WERI-Rb-1 (cell line): ENCODE measurements around the gene C12orf56.

Experiments used
- DNase-seq: peaks from one replicate; pipeline ENCODE4 v3.0.0-alpha.2; 2020
- H3K27ac ChIP-seq: fragments of 250-450 bp; sonication (Bioruptor Pico); 2 replicates; pipeline ENCODE4 v1.5.1; 2020; ENCODE audit warnings: mild to moderate bottlenecking, moderate library complexity
- H3K27me3 ChIP-seq: fragments of 250-450 bp; sonication (Bioruptor Pico); 2 replicates; pipeline ENCODE4 v1.5.1; 2021; ENCODE audit warnings: mild to moderate bottlenecking, low read depth, moderate library complexity; ENCODE audit not compliant: insufficient read depth, severe bottlenecking
- H3K36me3 ChIP-seq: fragments of 250-450 bp; sonication (Bioruptor Pico); 2 replicates; pipeline ENCODE4 v1.5.1; 2020; ENCODE audit warnings: mild to moderate bottlenecking, moderate library complexity
- H3K4me3 ChIP-seq: 2 replicates; pipeline ENCODE4 v1.5.1; 2011; ENCODE audit warnings: low read depth, mild to moderate bottlenecking, control low read depth, low read length
- H3K9me3 ChIP-seq: fragments of 250-450 bp; sonication (Bioruptor Pico); 2 replicates; pipeline ENCODE4 v1.5.1; 2021; ENCODE audit warnings: mild to moderate bottlenecking, moderate library complexity; ENCODE audit not compliant: severe bottlenecking
- TF ChIP-seq, protein P1 (sequence below): IDR thresholded peaks from 2 replicates; pipeline ENCODE4 v1.5.1; 2011; ENCODE audit warnings: low read depth, mild to moderate bottlenecking, control low read depth, inconsistent platforms, low read length

C12orf56 gene

DNA sequence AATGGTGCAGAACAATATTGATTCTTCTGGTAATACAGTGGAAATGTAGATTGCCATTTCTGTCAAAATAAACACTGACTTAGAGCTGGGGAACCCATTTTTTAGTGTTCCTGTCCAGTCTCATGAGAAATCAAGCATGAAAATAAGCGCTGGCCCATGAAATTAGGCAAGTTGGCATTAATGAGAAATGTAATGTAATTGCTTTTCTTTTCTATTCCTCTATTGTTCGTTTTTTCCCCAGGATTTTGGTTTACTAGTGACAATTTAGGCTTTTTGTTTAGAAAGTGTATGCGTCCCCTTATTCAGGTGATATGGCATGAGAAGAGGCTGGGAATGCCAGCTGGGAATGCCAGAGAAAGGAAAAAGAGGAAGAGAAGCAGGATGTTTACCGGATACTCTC lies 104.0 kb downstream of the C12orf56 start:
- Histone ChIP-seq H3K4me3 (no peak overlapping the region), H3K27ac (no peak overlapping the region), H3K9me3 (no peaks in the 10 kb centered on the region), H3K36me3 (no peaks in the 10 kb centered on the region), H3K27me3 (no peaks in the 10 kb centered on the region)
- TF ChIP-seq, protein P1, sequence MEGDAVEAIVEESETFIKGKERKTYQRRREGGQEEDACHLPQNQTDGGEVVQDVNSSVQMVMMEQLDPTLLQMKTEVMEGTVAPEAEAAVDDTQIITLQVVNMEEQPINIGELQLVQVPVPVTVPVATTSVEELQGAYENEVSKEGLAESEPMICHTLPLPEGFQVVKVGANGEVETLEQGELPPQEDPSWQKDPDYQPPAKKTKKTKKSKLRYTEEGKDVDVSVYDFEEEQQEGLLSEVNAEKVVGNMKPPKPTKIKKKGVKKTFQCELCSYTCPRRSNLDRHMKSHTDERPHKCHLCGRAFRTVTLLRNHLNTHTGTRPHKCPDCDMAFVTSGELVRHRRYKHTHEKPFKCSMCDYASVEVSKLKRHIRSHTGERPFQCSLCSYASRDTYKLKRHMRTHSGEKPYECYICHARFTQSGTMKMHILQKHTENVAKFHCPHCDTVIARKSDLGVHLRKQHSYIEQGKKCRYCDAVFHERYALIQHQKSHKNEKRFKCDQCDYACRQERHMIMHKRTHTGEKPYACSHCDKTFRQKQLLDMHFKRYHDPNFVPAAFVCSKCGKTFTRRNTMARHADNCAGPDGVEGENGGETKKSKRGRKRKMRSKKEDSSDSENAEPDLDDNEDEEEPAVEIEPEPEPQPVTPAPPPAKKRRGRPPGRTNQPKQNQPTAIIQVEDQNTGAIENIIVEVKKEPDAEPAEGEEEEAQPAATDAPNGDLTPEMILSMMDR: no peak
- no peak for DNase-seq

DNA sequence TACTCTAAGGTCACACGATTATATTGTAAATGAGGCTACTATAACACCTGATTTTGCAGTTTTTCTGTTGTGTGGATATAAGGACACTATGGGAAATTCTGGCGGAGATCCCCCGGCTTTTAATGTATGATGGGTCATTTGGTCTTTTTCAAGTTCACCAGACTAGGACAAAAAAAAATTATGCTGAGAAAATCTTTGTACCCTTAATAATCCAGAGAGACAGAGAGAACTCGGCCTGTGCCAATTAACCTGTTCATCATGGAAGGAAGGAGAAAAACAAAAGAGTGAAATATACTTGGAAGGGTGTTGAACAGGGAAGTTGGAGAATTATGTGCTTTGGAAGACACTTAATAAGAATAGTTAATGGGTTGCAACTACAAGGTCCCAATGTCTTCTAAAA lies 106.3 kb downstream of the C12orf56 start:
- no peak for DNase-seq
- TF ChIP-seq, protein P1: no peak
- Histone ChIP-seq H3K9me3 (no peaks in the 10 kb centered on the region), H3K27ac (no peak overlapping the region), H3K36me3 (no peaks in the 10 kb centered on the region), H3K4me3 (no peak overlapping the region), H3K27me3 (no peaks in the 10 kb centered on the region)

DNA sequence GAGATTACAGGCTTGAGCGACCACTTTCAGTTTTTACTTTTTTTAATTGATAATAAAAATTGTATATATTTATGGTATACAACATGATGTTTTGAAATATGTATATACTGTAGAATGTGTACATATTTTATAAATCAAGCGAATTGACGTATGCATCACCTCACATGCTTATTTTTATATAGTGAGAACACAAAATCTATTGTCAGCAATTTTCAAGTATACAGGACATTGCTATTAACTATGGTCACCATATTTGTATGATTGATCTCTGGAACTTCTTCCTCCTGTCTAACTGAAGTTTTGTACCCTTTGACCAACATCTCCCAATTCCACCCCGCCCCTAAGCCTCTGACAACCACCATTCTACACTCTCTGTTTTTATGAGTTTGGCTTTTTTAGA lies 112.1 kb downstream of the C12orf56 start:
- TF ChIP-seq, protein P1: no peak
- Histone ChIP-seq H3K27me3 (no peaks in the 10 kb centered on the region), H3K27ac (no peak overlapping the region), H3K4me3 (no peak overlapping the region), H3K36me3 (no peaks in the 10 kb centered on the region), H3K9me3 (no peaks in the 10 kb centered on the region)
- no peak for DNase-seq

DNA sequence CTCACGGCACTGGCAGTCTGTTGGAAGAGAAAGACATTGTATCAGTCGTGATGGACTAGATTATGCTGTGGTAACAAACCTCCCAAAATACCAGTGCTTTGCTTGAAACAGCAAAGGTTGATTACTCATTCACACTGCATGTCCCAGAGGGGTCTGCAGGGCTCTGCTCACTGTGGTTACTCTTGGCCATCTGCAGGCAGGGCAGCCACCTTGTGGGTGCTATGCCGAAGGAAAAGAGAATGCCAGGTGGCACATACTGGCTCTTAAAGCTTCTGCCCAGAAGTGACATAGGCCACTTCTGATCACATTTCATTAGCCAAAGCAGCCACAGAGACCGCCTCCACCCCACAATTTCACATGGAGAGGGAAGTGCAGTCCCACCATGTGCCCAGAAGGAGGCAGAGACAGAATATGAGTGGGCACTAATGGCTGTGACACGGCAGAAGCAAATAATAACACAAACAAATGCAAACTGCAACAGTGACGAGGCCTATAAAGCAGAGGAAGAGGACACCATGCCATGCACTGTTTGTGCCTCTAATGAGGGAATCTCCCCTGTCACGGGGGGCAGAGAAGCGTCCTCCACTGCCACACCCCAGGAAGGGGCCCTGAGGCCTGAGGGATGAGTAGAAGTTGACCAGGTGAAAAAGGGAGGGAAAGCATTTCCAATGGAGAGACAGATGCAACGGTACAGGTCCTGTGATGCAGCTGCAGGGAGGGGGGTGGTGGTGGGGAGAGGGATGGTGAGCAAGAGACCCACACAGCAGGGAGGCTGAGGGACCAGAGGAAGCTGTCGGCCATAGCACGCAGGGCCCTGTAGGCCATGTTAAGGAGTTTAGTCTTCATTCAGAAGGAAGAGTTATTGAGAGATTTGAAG lies 116.8 kb downstream of the C12orf56 start:
- H3K4me3 ChIP-seq: no peak overlapping the region
- no peaks in the 10 kb centered on the region for H3K27me3 ChIP-seq
- TF ChIP-seq, protein P1: peak; percentile 72
- no peaks in the 10 kb centered on the region for H3K36me3 ChIP-seq
- DNase-seq: peak; percentile 55
- no peak overlapping the region for H3K27ac ChIP-seq
- H3K9me3 ChIP-seq: no peaks in the 10 kb centered on the region

DNA sequence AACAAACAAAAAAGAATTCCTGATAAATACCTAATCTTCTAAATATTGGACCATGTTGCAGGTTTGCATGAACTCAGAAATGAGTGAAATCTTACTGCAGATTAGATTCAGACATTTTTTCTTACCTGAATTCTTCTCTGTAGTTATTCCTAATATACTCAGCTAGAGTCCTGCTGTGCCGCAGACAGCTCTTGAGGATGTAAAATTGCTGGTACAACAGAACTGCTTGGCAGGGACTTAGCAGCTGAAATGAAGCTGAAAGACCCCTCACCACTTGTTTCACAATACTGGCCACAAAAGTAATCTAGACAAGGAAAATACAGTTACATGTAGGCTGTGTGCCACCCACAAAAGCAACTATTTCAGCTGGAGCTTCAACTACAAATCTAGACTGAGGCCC lies 120.1 kb downstream of the C12orf56 start:
- DNase-seq: no peak
- Histone ChIP-seq H3K4me3 (no peak overlapping the region), H3K27me3 (no peaks in the 10 kb centered on the region), H3K9me3 (no peaks in the 10 kb centered on the region), H3K27ac (no peak overlapping the region), H3K36me3 (no peaks in the 10 kb centered on the region)
- TF ChIP-seq, protein P1: no peak

DNA sequence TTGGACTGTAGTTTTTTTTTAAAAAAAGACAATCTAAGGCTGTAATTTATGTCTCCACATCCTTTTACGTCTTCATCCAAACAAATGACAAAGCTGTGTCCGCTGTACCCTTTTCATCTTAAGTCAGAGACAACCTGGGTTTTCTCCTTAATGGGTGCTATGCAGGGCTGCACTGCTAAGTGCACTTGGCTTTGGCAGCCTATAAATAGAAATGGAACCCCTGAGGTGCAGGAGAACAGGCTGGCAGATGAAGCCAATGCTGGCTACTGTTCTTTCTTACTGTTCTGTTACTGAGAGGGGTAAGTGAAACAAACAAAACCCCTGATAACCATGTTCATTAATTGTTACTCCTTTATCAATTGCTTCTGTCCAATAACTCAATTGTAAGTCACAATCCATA lies 121.4 kb downstream of the C12orf56 start:
- Histone ChIP-seq H3K36me3 (no peaks in the 10 kb centered on the region), H3K27me3 (no peaks in the 10 kb centered on the region), H3K9me3 (no peaks in the 10 kb centered on the region), H3K27ac (no peak overlapping the region), H3K4me3 (no peak overlapping the region)
- DNase-seq: no peak
- TF ChIP-seq, protein P1: no peak
